ENCODE measurements around the gene NKX2-1. TPM values are rescaled to one million over a fixed set of nuclear protein-coding genes. Genes with fewer than 3 reads are reported as not detected.

The NKX2-1 gene
- total and polyA plus RNA-seq, 10 of the 15 experiments (the other 5 are each of a cell fraction or from before 2014, with no cell fraction given): 0.03 TPM; not detected in 9

DNA sequence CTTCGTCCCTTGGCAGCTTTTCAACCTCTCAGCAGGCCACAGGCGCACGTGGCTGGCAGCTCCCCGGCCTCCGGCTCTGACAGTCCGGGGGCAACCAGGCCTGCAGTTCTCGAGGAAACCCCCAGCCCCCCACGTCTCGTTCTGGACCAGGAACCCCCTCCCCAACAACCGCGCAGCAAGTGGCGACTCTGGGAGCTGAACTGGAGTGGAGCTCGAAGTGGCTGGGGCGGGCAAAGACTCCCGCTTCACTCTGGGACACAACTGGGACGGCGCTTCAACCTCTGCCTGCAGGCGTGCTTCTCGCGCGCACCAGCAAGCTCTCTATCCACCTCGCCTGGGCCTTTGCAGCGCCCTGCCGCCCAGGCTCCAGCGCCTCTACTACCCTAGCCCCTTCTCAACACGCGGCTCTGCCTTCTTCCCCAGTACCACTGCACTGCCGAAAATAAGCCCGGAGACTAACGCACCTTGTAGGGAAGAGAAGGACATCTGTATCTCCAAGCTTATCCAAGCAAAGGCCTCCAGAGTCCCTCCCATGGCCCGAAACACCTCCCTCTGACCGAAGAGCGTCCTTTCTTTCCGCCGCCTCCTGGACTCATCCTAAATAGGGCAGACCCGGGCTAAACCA is 2.4 kb upstream of the NKX2-1 start:
- intact Hi-C loops (cut with micrococcal nuclease; ENCODE audit: unreplicated experiment) (no loop called here), in situ Hi-C loops (cut with MboI) (no loop called here)
- H3K4me2 ChIP-seq (ENCODE audit: control insufficient read depth, insufficient read depth): no peak overlapping the region
- DNase-seq (ENCODE audit: low read depth, low spot score) (no peak), FAIRE-seq (no peak), ATAC-seq (no peak)
- no peaks in the 10 kb centered on the region; a peak in 1 of 4 replicates for H3K36me3 ChIP-seq (ENCODE audit: control insufficient read depth in 2 of 2, insufficient read depth in 2 of 2, low read length in 1 of 2)
- RAD21 ChIA-PET (ENCODE audit: unreplicated experiment): no interaction called here
- WGBS (ENCODE audit: insufficient coverage, insufficient replicate concordance, low lambda C conversion rate, missing lambda C conversion rate): 32% methylated on average over 36 of the region's 36 CpGs
- CTCF ChIA-PET: no interaction called here
- SMC1A ChIA-PET (ENCODE audit: uncharacterized antibody, unreplicated experiment): no interaction called here
- TF ChIP-seq POLR2AphosphoS5 (IDR thresholded peaks at IDR 0.05; ENCODE audit: low read length): no peak
- TF ChIP-seq, protein P1, sequence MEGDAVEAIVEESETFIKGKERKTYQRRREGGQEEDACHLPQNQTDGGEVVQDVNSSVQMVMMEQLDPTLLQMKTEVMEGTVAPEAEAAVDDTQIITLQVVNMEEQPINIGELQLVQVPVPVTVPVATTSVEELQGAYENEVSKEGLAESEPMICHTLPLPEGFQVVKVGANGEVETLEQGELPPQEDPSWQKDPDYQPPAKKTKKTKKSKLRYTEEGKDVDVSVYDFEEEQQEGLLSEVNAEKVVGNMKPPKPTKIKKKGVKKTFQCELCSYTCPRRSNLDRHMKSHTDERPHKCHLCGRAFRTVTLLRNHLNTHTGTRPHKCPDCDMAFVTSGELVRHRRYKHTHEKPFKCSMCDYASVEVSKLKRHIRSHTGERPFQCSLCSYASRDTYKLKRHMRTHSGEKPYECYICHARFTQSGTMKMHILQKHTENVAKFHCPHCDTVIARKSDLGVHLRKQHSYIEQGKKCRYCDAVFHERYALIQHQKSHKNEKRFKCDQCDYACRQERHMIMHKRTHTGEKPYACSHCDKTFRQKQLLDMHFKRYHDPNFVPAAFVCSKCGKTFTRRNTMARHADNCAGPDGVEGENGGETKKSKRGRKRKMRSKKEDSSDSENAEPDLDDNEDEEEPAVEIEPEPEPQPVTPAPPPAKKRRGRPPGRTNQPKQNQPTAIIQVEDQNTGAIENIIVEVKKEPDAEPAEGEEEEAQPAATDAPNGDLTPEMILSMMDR (IDR thresholded peaks at IDR 0.05 in 2 of 3, conservative IDR thresholded peaks at IDR 0.05 in 1 of 3; ENCODE audit: control insufficient read depth in 2 of 3, extremely low read depth in 1 of 3, insufficient read depth in 1 of 3, low read depth in 3 of 3, low read length in 3 of 3): no peak
- H3K9ac ChIP-seq (ENCODE audit: control insufficient read depth, insufficient read depth, low read length): no peak overlapping the region
- POLR2A ChIA-PET: no interaction called here
- no peaks in the 10 kb centered on the region for H3K79me2 ChIP-seq (ENCODE audit: control insufficient read depth, insufficient read depth, low read length)
- no peak overlapping the region for H2AFZ ChIP-seq (ENCODE audit: control insufficient read depth, low read depth, low read length)
- H3K4me1 ChIP-seq (ENCODE audit: control insufficient read depth, insufficient read depth, low read length): no peaks in the 10 kb centered on the region
- H3K27me3 ChIP-seq (replicated peaks in 1 of 2; ENCODE audit: control insufficient read depth in 2 of 2, insufficient read depth in 2 of 2, low read length in 1 of 2): peaks cover 8 to 21% of the 10 kb centered on the region in 2 experiments
- no peak overlapping the region for H3K27ac ChIP-seq (ENCODE audit: control insufficient read depth, insufficient read depth)
- no peaks in the 10 kb centered on the region; the same call in 2 of the 3 replicates for H3K9me3 ChIP-seq (replicated peaks; ENCODE audit: control insufficient read depth, insufficient read depth, low read length)
- no peaks in the 10 kb centered on the region for H4K20me1 ChIP-seq (ENCODE audit: control insufficient read depth, insufficient read depth)
- BruUV-seq (replicated peaks): no TSS peak
- H3K4me3 ChIP-seq: no peak overlapping the region

GRCh38 chr14:36521598-36522345 is 1.7 kb upstream of the NKX2-1 start:
- no peaks in the 10 kb centered on the region; a peak in 1 of 4 replicates for H3K36me3 ChIP-seq (ENCODE audit: control insufficient read depth in 2 of 2, insufficient read depth in 2 of 2, low read length in 1 of 2)
- no TSS peak for BruUV-seq (replicated peaks)
- H3K79me2 ChIP-seq (ENCODE audit: control insufficient read depth, insufficient read depth, low read length): no peaks in the 10 kb centered on the region
- RAD21 ChIA-PET (ENCODE audit: unreplicated experiment): no interaction called here
- H3K4me3 ChIP-seq: no peak overlapping the region
- no peak overlapping the region for H2AFZ ChIP-seq (ENCODE audit: control insufficient read depth, low read depth, low read length)
- DNase-seq (ENCODE audit: low read depth, low spot score): no peak
- H3K4me1 ChIP-seq (ENCODE audit: control insufficient read depth, insufficient read depth, low read length): no peaks in the 10 kb centered on the region
- FAIRE-seq: no peak
- POLR2A ChIA-PET: no interaction called here
- H3K4me2 ChIP-seq (ENCODE audit: control insufficient read depth, insufficient read depth): no peak overlapping the region
- 57% methylated on average over 35 of the region's 35 CpGs for WGBS (ENCODE audit: insufficient coverage, insufficient replicate concordance, low lambda C conversion rate, missing lambda C conversion rate)
- in situ Hi-C loops (cut with MboI) (no loop called here), intact Hi-C loops (cut with micrococcal nuclease; ENCODE audit: unreplicated experiment) (no loop called here)
- H3K27ac ChIP-seq (ENCODE audit: control insufficient read depth, insufficient read depth): no peak overlapping the region
- CTCF ChIA-PET: interaction anchor here (0.8 to 1.0 kb wide), 2 partner anchors 24 to 51 kb away, joined by 3 read pairs; no protein-coding TSS in a partner anchor
- H3K9ac ChIP-seq (ENCODE audit: control insufficient read depth, insufficient read depth, low read length): no peak overlapping the region
- H3K9me3 ChIP-seq (replicated peaks; ENCODE audit: control insufficient read depth, insufficient read depth, low read length): no peaks in the 10 kb centered on the region; the same call in 2 of the 3 replicates
- SMC1A ChIA-PET (ENCODE audit: uncharacterized antibody, unreplicated experiment): interaction anchor here (1.1 to 1.2 kb wide), 2 partner anchors 36 to 452 kb away, joined by 3 read pairs; no protein-coding TSS in a partner anchor
- peaks cover 8 to 21% of the 10 kb centered on the region in 2 experiments for H3K27me3 ChIP-seq (replicated peaks in 1 of 2; ENCODE audit: control insufficient read depth in 2 of 2, insufficient read depth in 2 of 2, low read length in 1 of 2)
- TF ChIP-seq POLR2AphosphoS5 (IDR thresholded peaks at IDR 0.05; ENCODE audit: low read length) (no peak), POLR2A (IDR thresholded peaks at IDR 0.05; ENCODE audit: low read depth, low read length) (no peak), NRF1 (conservative IDR thresholded peaks at IDR 0.05; ENCODE audit: low read depth, low read length) (no peak), ZBTB33 (IDR thresholded peaks at IDR 0.05) (no peak), ZBED1 (IDR thresholded peaks at IDR 0.05; ENCODE audit: borderline replicate concordance) (no peak)
- TF ChIP-seq, protein P2, sequence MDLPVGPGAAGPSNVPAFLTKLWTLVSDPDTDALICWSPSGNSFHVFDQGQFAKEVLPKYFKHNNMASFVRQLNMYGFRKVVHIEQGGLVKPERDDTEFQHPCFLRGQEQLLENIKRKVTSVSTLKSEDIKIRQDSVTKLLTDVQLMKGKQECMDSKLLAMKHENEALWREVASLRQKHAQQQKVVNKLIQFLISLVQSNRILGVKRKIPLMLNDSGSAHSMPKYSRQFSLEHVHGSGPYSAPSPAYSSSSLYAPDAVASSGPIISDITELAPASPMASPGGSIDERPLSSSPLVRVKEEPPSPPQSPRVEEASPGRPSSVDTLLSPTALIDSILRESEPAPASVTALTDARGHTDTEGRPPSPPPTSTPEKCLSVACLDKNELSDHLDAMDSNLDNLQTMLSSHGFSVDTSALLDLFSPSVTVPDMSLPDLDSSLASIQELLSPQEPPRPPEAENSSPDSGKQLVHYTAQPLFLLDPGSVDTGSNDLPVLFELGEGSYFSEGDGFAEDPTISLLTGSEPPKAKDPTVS (IDR thresholded peaks at IDR 0.05; ENCODE audit: low read depth, low read length): no peak
- H4K20me1 ChIP-seq (ENCODE audit: control insufficient read depth, insufficient read depth): no peaks in the 10 kb centered on the region
- ATAC-seq: no peak

Data from GM12878 (cell line).